RPMI8226 (cell line): ENCODE measurements around the gene ZNF675.
"Not testable (repeated sequence)": the region's sequence is repeated elsewhere in the genome, so short reads cannot be mapped to it uniquely, and the experiment has no call there.

Source experiments
- DNase-seq: peaks from one replicate; pipeline ENCODE4 v3.0.0-alpha.2; 2015

ZNF675 gene

DNA sequence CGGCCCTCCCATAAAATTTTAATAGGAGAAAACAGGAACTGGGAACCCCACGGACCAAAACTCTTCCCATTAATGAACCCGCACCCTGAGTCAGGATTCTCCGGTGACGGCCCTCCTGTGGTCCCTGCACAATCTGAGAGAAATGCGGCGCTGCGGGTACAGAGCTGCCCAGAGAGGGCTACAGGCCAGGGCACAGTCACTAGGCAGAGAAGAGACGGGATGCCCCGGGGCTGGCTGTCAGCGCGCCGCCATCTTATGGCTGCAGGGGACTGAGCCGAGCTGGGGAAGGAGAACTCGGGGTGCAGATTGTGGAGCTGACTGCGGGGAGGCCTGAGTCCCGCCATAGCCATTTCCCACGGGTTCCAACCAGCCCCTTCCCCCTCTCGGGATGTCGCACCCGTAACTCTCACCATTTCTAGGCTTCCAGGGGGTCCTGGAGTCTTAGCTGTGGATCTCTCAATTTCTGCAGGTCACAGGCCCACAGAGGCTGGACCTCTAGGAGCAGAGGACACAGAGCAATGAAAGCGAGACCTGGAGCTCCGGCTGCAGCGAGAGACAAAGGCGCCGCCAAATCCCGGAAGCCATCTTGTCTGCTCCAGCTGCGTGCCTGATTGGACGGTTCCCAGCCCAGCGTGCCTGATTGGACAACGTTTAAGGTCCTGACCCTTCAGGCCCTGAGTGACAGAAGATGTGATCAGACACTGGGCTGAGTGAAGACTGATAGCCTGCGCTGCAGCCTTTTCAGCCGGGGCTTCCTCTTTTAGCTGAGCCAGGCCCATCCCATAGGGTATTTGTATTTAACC is at the start of gene ZNF675:
Gene ZNF675 (minus strand): TSS at position 592 of the 803 bp plus-strand sequence. CDS start 179 bp downstream, at position 413.
- DNase-seq = peak; percentile 95

DNA sequence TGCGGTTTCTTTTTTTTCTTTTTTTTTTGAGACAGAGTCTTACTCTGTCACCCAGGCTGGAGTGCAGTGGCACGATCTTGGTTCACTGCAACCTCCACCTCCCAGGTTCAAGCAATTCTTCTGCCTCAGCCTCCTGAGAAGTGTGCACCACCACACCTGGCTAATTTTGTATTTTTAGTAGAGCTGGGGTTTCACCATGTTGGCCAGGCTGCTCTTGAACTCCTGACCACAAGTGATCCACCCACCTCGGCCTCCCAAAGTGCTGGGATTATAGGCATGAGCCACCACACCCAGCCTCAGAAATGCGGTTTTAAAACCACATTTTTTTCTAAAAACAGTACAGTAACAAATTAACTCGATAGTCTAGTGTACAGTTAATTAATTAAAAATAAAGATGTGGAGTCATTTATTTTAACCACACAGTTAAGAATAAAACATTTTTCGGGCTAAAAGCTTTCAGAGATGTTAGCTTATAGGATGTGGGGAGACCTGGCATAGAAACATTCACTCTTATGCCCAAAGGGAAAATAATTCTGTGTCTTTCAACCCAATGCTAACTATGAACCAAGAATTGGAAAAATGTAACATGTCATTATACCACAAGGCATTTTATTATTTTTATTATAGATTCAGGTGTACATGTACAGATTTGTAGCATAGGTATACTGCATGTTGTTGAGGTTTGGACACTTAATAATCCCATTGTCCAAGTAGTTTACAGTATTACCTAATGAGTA is 43.9 kb upstream of the ZNF675 start:
- peak; percentile 38 for DNase-seq

DNA sequence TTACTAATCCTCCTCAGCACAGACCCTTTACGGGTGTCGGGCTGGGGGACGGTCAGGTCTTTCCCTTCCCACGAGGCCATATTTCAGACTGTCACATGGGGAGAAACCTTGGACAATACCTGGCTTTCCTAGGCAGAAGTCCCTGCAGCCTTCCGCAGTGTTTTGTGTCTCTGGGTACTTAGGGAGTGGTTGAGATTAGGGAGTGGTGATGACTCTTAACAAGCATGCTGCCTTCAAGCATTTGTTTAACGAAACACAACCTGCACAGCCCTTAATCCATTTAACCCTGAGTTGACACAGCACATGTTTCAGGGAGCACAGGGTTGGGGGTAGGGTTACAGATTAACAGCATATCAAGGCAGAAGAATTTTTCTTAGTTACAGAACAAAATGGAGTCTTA is 37.1 kb upstream of the ZNF675 start:
- not testable (repeated sequence) for DNase-seq

DNA sequence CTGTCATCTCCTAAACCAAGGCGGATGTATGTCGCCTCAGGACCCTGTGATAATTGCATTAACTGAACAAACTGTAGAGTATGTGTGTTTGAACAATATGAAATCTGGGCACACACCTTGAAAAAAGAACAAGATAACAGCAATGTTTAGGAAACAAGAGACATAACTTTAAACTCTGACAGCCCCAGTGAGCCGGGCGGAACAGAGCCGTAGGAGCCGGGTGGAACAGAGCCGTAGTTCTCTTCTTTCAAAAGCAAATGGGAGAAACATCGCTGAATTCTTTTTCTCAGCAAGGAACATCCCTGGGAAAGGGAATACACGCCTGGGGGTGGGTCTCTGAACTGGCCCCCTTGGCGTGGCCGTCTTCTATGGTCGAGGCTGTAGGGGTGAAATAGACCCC is 31.8 kb upstream of the ZNF675 start:
- DNase-seq = no peak

DNA sequence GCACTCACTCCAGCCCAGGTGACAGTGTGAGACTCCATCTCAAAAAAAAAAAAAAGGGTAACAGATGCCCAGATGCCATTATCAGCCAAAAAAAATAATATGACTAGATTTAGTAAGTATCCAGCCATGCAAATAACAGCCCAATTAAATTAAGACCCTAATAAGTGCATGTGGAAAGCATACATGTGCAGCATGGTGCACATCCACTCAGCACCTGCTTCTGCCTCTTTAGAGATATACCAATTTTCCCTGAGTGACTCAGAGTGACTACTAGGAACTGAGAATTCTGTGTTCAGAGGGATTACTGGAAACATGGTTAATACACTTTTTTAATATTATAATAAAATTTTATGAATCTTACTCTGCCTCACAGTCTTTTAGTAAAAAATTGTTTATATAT is 29.8 kb upstream of the ZNF675 start:
- DNase-seq = no peak

DNA sequence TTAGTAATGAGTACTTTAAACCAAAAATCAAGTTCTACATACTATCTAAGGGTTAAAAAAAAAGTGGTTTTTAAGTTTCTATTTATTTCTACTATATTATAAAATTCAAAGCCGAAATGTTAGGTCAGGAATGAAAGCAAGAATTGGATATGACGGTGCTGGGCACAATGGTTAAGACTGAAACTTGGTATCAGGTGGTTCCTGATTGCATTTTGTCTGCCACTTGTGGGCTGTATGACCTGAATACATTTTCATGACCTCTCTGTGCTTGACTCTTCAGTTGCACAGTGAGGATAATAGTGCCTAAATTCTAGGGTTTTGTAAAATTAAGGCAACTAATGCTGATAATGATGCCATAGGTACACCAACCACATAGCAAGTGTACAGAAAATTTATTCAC is 22.3 kb upstream of the ZNF675 start:
- DNase-seq = no peak

DNA sequence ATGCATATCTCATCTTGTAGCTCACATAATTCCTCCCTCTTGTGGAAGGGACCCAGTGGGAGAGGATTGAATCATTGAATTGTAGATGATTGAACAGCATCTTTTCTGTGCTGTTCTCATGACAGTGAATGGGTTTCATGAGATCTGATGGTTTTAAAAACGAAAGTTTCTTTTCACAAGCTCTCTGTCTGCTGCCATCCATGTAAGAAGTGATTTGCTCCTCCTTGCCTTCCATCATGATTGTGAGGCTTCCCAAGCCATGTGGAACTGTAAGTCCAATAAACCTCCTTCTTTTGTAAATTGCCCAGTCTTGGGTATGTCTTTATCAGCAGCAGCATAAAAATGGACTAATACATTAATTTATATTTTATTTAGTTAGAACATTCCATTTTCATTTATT is 19.6 kb upstream of the ZNF675 start:
- DNase-seq = no peak

DNA sequence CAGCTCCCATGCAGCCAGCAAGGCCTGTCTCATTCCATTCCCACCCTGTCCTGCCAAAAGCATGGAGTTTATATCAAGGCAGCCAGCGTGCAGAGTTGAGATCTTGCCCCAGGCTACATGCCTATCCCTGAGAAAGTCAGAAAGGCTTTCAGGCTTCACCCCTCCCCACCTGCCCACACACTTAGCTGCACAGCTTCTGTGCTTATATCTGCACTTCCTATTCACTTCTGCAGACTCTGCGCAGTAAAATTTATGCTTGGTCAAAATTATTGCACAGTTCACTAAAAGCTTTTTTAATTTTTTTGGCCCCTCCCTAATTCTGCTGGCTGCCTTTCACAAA is 12.5 kb upstream of the ZNF675 start:
- DNase-seq = peak; percentile 90

DNA sequence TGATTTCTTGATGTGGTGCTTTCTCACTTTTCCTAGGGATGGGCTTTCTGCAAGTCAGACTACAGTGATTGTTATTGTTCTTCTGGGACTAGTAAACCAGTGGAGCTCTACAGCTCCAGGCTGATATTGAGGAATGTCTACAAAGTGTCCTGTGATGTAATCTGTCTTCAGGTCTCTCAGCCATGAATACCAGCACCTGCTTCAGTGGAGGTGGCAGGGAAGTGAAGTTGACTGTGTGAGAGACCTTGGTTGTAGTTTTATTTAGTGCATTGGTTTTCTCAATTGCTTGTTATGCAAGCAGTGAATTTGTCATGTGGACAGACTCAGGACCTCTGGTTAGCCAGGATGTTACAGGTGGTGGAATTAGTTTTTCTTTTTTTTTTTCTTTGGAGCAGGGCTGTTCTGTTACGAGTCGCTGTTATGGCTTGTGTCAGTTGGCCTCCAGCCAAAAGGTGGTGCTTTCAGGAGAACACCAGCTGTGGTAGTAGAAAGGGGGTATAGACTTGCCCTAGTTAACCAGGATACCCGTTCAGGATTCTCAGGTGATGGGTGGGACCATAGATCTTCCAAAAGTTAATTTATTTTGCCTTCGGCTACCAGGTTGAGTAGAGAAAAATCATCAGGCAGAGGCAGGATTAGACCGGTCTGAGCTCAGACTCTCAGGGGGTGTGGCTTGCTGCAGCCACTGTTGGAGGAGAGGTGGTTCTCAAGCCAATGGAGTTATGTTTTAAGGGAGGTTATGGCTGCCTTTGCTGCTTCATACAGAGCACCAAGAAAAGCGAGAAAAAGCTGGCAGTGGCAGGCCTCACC is 11.9 kb upstream of the ZNF675 start:
- peak; percentile 91 for DNase-seq

DNA sequence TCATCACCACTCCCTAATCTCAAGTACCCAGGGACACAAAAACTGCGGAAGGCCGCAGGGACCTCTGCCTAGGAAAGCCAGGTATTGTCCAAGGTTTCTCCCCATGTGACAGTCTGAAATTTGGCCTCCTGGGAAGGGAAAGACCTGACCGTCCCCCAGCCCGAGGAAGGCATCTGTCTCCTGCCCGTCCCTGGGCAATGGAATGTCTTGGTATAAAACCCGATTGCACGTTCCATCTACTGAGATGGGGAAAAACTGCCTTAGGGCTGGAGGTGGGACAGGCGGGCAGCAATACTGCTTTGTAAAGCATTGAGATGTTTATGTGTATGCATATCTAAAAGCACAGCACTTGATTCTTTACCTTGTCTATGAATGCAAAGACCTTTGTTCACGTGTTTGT is 5.9 kb upstream of the ZNF675 start:
- not testable (repeated sequence) for DNase-seq

DNA sequence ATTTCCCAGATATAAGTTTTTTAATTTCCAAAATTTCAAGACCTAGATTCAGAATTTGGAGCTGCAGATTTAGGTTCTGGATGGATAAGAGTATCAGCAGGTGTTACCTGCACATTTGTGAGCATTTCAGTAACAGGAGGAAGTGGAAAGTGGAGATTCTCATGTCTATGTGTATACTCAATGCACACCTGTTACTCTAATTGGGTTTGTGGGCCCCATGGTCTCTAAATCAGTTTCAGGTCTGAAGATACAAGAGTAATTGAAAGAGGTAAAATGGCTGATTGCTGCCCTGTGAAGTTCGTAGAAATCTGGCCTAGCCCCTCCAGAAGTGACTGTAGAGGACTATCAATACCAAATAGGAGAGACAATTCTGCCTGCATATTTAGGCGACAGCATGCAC is 13.9 kb downstream of the ZNF675 start:
- DNase-seq = peak; percentile 71

DNA sequence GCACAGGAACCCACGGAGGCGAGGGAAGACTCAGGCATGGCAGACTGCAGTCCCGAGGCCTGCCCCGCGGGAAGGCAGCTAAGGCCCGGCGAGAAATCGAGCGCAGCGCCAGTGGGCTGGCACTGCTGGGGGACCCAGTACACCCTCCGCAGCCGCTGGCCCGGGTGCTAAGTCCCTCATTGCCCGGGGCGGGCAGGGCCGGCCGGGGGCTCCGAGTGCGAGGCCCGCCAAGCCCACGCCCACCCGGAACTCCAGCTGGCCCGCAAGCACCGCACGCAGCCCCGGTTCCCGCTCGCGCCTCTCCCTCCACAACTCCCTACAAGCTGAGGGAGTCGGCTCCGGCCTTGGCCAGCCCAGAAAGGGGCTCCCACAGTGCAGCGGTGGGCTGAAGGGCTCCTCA is 18.4 kb downstream of the ZNF675 start:
- DNase-seq = not testable (repeated sequence)

DNA sequence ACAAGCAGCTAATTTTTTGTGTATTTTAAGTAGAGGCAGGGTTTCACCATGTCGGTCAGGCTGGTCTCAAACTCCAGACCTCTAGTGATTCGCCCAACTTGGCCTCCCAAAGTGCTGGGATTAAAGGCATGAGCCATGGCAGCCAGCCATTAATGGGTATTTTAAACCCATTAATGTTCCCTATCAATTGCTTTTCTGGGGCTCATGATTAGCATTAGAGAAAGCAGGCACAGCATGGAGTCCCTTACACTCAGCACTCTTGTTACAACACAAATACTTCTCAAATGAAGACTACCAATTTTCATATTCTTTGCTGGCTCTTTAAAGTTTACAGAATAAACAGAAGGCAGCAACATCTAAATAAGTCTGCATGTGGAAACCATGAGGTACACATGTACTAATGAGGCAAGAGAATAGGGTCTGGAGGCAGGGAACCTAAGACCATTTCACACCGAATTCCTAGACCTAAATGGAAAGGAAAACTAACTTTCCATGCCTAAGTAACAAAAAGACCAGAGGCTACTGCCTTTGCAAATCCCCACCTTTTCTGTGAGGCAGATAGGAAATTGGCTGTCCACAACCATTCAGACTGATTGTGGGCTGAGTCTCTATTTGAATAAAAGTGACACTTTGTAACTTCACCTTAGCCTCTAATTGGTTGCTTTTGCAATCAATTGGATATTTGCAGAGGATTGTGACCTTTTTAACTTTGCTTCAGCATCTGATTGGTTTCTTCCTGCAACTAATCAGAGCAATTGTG is 21.2 kb downstream of the ZNF675 start:
- no peak for DNase-seq

DNA sequence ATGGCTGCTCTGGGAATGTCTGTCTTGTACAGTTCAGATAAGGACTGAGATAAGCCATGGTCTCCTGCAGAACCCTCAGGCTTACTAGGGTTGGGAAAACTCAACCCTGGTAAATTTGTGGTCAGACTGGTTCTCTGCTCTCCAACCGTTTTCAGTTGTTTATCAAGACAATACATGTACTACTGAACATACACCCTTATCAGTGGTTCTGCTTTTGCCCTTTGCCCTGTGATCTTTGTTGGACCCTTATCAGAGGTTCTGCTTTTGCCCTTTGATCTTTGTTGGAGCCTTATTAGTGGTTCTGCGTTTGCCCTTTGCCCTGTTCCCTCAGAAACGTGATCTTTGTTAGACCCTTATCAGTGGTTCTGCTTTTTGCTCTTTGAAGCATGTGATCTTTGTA is 37.2 kb downstream of the ZNF675 start:
- DNase-seq = not testable (repeated sequence)
